Adrenal gland (tissue), 12 donors: ENCODE data around the gene TTLL11. TPM values are rescaled to one million over a fixed set of nuclear protein-coding genes. Genes with fewer than 3 reads are reported as not detected.

ENCODE experiments used
- DNase-seq, 7 donors: peaks; one replicate each; pipeline ENCODE4 v3.0.0-alpha.2; 2019 to 2020
- H3K27ac ChIP-seq, 5 donors: fragments of 200-600 bp; sonication (generic) in 4 of 5; 1 replicate in 3 of 5; 2 replicates in 2 of 5; pipeline versions ENCODE4 v1.5.1 to v1.8.0; 2016 to 2020; ENCODE audit warnings: mild to moderate bottlenecking in 1 of 5
- H3K27me3 ChIP-seq: fragments of 200-600 bp; 2 replicates; pipeline ENCODE4 v1.8.0; 2021
- H3K36me3 ChIP-seq, 2 donors: fragments of 200-600 bp; replicated peaks in 1 of 2; 1 replicate in 1 of 2; 2 replicates in 1 of 2; pipeline versions ENCODE4 v1.5.1 to v1.8.0; 2018 to 2022
- H3K4me1 ChIP-seq, 2 donors: fragments of 200-600 bp; replicated peaks in 1 of 2; 1 replicate in 1 of 2; 2 replicates in 1 of 2; pipeline versions ENCODE4 v1.5.1 to v1.8.0; 2018 to 2021
- H3K4me3 ChIP-seq, 4 donors: fragments of 200-600 bp; sonication (generic) in 3 of 4; one replicate each; pipeline ENCODE4 v1.5.1; 2016 to 2018
- H3K9me3 ChIP-seq, 3 donors: fragments of 200-600 bp; sonication (generic) in 1 of 3; replicated peaks in 1 of 3; 1 replicate in 2 of 3; 2 replicates in 1 of 3; pipeline versions ENCODE4 v1.5.1 to v1.8.0; 2016 to 2021
- CTCF ChIP-seq, 6 experiments: fragments of 450-650 bp in 4 of 6; fragments of 200-600 bp in 2 of 6; sonication (generic) in 1 of 6; IDR thresholded peaks; 1 replicate in 5 of 6; 2 replicates in 1 of 6; pipeline versions ENCODE4 v1.5.1 to v1.8.0; 2016 to 2021; ENCODE audit warnings: antibody characterized with exemption in 6 of 6, mild to moderate bottlenecking in 2 of 6, moderate library complexity in 1 of 6
- POLR2A ChIP-seq, 2 donors: fragments of 450-650 bp; IDR thresholded peaks; one replicate each; pipeline ENCODE4 v1.6.1; 2017; ENCODE audit warnings: antibody characterized with exemption in 2 of 2, mild to moderate bottlenecking in 2 of 2, moderate library complexity in 1 of 2
- WGBS, 4 donors: extraction: QIAGEN DNeasy Blood & Tissue Kit in 2 of 4; methylation state at CpG; one replicate each; pipeline versions ENCODE4 v1.1.5 to v1.1.7; 2013 to 2017; 5-methylcytosine and 5-hydroxymethylcytosine counted together
- intact Hi-C, 2 donors: fragments of 100-400 bp; cut with DNase I; formaldehyde crosslinking; loops; one replicate each; pipeline versions ENCODE4 v1.14.1 to v1.15.0; 2022 to 2023
- polyA plus RNA-seq, 3 donors: library from polyadenylated mRNA; stranded (reverse); fragments of 200-250 nt in 2 of 3; fragments of 350-450 nt in 1 of 3; fragmentation: Illumina TruSeq in 1 of 3; extraction: RNeasy Lipid Tissue Mini Kit (QIAGEN cat#74804) in 1 of 3; gene quantifications; one replicate each; pipeline ENCODE4 v1.2.3, GENCODE V29; 2013 to 2014
- total RNA-seq, 9 donors: library from RNA; depleted of rRNA in 4 of 9; stranded (reverse); fragments of >200 nt in 4 of 9; fragments of 120-200 nt in 1 of 9; fragmentation: NEBNext Ultra II Directional in 1 of 9; extraction: Animal tissue kit (Norgen Biotek cat#: 25700) in 1 of 9; gene quantifications; one replicate each; pipeline versions ENCODE4 v1.1.0 to v1.2.4, GENCODE V29; 2013 to 2023
- donor health status: healthy with polysubstance abuse.
- donor health status: Bipolar disorder and iron deficiency.
- donor health status: DM: yes; HTN: yes; CAD: no.
- donor health status: DM: no; HTN: no; CAD: no.
- donor health status: DM: no; HTN: no; CAD: no.
- donor health status: DM: yes; HTN: yes; CAD: no.

Gene TTLL11
- total and polyA plus RNA-seq, 12 donors = 4.8 to 30.9 (median 13.7) TPM

GRCh38 chr9:121836366-121836885, 256.7 kb downstream of the TTLL11 start:
- Histone ChIP-seq H3K27me3 (no peaks in the 10 kb centered on the region), H3K36me3 (no peaks in the 10 kb centered on the region), H3K4me1 (no peaks in the 10 kb centered on the region), H3K27ac (no peak overlapping the region), H3K9me3 (no peaks in the 10 kb centered on the region), H3K4me3 (no peak overlapping the region)
- TF ChIP-seq POLR2A (IDR thresholded peaks at IDR 0.05) = no peak
- TF ChIP-seq CTCF (IDR thresholded peaks at IDR 0.05) = no peak
- WGBS, 4 donors = 92 to 96% (median 95%) methylated on average over 3 of the region's 3 CpGs
- intact Hi-C loops = no loop called here
- DNase-seq = peak in 2 of 7 donors; percentile 1 to 23

GRCh38 chr9:121835587-121836365, 257.3 kb downstream of the TTLL11 start:
- Histone ChIP-seq H3K27ac (no peak overlapping the region), H3K36me3 (no peaks in the 10 kb centered on the region), H3K4me3 (no peak overlapping the region), H3K27me3 (no peaks in the 10 kb centered on the region), H3K4me1 (no peaks in the 10 kb centered on the region), H3K9me3 (no peaks in the 10 kb centered on the region)
- intact Hi-C loops = no loop called here
- 68 to 88% (median 74%) methylated on average over 5 of the region's 5 CpGs for WGBS, 4 donors
- peak in 6 of 7 donors; percentile 41 to 76 (median 53) for DNase-seq
- TF ChIP-seq POLR2A (IDR thresholded peaks at IDR 0.05) (no peak), CTCF (IDR thresholded peaks at IDR 0.05) (no peak)

GRCh38 chr9:121833061-121833460, 260.0 kb downstream of the TTLL11 start:
- no peaks in the 10 kb centered on the region for H3K36me3 ChIP-seq
- 95 to 97% (median 95%) methylated on average over 6 to 9 of the region's 9 CpGs for WGBS, 4 donors
- H3K4me3 ChIP-seq = no peak overlapping the region
- DNase-seq = peak in 1 of 7 donors; percentile 37
- no peaks in the 10 kb centered on the region for H3K27me3 ChIP-seq
- no peak overlapping the region for H3K27ac ChIP-seq
- no peaks in the 10 kb centered on the region for H3K4me1 ChIP-seq
- no peaks in the 10 kb centered on the region for H3K9me3 ChIP-seq
- TF ChIP-seq POLR2A (IDR thresholded peaks at IDR 0.05) (no peak), CTCF (IDR thresholded peaks at IDR 0.05) (no peak)
- intact Hi-C loops = no loop called here

- Histone ChIP-seq H3K27me3 (no peaks in the 10 kb centered on the region), H3K4me1 (no peaks in the 10 kb centered on the region), H3K27ac (no peak overlapping the region), H3K9me3 (no peaks in the 10 kb centered on the region), H3K4me3 (no peak overlapping the region), H3K36me3 (no peaks in the 10 kb centered on the region)
- peak in 1 of 7 donors; percentile 24 for DNase-seq
- 95 to 100% (median 98%) methylated on average over 3 of the region's 3 CpGs for WGBS, 4 donors
- TF ChIP-seq POLR2A (IDR thresholded peaks at IDR 0.05) = no peak
- no peak for TF ChIP-seq CTCF (IDR thresholded peaks at IDR 0.05)
- intact Hi-C loops = no loop called here
Observed at GRCh38 chr9:121831869-121832268, 261.2 kb downstream of the TTLL11 start.
